Embryonic facial prominence (tissue), 1 donor: Measurements from ENCODE around the gene CDC42BPG.

Experiments
- DNase-seq: peaks from one replicate; pipeline ENCODE4 v3.0.0-alpha.2; 2016; ENCODE audit errors: extremely low spot score

Gene CDC42BPG

DNA sequence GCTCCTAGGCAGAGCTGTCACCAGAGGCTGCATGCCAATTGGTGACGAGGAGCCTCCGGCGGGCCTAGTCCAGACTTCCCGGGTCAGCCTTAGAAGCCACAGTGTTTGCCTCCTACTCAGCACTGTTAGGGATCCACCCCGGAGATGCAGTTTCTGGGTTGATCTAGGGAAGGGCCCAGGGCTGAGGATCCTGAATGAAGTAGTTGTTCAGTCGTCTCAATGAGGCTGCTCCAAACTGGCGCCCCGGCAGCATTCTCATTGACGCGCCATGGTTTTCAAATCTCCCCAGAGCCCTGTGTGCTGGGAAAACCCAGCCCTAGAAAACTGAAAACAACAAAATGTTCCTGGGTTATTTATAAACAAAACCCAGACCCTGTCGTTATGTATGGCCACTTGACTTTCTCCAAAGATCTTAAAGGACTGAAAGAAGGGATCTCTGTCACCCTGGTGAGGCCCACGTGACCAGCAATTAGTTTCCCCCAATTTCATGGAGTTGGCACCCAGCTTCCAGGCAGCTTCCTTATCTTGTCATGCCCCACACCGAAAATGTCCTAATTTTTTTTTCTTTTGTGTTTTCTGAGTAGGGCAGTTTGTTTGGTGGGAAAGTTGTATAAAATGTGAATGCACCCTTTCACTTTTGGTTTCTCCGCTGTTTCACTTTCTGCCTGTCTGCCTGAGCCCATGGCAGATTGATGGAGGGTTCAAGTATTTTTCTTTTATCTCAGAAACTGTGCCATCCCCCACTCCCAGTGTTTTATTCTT lies 36.0 kb upstream of the CDC42BPG start:
- no peak for DNase-seq

DNA sequence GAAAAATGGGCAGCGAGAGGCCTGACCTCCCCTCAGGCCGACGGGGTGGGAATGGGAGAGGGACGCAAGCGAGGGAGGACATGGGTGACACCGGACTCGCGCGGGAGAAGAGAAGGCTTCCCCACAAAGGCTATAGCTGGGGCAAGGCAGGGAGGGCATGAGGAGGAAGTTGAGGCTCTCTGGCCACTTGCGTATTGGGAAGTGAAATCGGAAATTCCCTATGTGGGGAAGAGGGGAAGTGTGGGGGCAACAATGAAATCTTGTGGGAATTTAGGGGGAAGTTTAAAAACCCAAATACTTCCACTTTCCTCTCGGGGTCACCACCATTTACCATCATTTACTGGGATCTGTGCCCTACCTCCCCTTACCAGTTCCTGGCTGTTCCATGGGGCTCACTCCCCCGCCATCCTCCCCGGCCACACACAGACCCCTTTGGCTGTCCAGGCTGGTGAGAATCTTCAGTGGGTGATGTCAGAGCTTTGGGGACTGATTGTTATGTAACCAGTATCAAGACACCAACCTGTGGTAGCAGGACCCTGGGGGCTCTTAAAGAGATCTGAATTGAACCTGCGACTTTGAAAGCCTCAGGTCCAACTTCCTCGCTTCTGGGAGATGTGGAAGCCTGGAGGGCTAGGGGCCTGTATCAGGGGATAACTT lies 34.9 kb upstream of the CDC42BPG start:
- DNase-seq, result no peak

DNA sequence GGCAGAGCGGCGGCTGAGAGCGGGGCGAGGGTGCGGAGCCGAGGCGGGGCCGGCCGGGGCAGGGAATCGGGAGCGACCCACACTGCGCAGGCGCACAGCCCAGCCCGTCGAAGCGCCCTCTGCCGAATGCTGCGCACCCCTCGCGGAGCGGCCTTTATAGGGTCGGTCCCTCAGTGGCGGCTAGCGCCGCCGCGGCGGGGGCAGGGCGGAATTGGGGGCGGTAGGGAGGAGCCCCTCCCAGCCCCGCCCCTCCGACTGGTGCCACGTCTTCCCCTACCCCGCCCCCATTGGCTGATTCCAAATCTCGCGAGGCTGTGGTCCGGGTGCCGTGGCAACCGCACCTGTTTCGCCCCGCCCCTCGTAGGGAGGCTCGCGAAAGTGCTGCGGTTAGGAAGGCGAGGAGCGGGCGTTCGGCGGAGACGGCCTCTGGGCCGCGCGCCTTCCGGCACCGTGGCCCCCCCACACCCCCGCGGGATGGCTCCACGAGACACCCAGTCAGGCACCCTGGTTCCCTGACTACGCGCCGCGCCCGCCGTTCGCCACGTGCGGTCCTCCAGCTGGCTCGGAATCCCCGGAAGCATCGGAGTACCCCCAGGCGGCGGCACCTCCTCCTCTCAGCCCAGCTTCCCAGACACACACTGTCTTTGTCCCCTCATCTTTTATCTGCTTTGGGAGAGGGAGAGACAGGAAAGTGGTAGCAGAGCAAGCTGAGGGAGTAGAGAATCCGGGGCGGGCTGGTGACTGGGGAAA lies 34.2 kb upstream of the CDC42BPG start, which contains the start of gene EHD1:
EHD1 (minus strand) TSS at position 128 of the 750 bp plus-strand sequence. CDS start 157 bp downstream, outside the sequence.
- peak; percentile 96 for DNase-seq

DNA sequence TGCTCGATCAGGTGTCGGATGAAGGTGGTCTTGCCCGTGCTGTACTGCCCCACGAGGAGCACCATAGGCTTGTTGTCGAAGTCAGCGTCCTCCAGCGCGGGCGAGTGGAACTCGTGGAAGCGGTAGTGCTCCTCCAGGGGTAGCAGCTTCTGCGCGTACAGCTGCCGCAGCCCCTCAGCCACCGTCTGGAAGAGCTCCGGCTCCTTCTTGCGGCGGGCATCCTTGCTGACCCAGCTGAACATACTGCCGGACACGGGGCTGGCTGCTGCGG lies 33.7 kb upstream of the CDC42BPG start:
- no peak for DNase-seq

DNA sequence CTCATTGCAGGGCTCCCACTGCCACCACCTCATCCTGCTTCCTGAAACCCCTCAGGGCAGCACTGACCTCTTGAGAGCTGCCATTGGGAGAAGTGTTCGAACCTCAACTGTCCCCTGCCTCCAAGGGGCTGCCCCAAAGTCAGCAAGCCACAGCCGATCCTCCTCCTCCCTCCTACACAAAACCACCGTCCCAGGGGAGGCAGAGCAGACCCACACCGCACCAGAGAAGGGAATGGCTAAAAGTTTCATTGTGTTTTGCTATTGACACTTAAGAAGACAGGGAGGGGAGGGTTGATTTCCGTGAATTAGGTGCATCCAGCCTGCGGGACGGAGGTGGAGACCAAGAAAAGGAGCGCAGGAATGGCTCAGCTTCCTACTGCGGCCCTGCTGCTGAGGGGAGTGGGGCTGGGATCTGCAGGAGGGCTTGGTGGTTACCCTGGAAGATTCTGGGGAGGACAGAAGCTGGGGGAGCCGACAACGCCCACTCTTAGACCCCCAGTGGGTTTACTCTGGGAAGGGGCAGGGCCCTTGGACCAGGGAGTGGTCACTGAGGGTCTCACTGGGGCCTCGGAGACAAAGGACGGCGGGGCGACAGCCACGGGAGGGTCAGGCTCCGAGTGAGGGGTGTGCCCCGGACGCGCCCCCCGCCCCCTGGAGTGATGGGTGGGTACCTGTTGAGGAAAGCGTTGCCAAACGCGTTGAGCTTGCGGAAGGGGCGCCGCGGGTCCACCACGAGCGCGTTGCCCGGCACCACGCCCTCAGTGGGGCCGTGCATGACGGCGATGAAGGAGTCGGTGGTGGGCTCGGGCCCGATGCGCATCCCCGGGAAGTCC lies 33.2 kb upstream of the CDC42BPG start:
- no peak for DNase-seq

DNA sequence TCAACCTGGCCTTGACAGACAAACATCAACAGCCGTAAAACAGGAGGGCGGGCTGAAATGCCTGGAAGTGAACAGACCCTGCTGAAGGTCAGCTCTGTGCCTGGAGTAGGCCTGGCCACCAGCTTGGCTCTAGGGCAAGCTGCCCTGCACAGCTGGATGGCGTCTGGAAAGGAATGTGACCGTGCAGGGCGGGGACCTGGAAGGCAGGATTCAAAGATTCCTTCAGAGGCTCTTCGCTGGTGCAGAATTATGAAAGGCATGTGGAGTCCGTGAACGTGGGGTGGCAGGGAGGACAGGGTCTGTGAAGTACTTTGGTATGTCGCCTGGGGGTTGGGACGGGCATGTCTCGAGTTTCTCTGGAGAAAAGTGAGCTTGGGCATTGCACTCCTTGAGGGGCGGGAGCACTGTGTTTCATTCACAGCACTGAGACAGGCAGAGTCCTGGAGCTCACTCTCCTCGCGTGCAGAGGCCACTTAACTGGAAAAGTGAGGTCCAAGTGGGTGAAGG lies 32.4 kb upstream of the CDC42BPG start:
- DNase-seq, result no peak

DNA sequence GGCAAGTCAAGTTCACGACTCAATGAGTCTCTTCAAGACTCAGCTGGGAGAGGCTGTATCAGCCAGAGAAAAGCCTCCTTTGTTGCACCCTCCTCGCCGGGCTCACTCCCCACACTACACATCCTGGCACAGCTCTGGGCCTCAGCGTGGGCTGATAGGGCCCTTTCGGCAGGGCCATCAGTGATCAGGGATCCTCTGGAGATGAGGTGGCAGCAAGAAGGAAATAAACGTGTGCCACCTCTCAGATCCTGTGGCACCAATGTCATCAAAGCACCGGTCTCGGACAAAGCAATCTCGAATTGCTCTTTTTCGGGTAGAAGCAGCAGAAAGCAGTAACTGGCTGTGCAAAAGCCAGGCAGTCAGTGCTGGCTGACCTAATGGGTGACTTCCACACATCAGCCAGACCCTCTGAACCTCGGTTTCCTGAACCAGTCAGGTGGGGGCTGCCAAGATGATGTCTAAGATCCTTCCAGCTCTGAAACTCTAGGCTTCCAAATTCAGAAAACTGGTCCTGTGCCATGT lies 31.8 kb upstream of the CDC42BPG start:
- DNase-seq, result no peak

DNA sequence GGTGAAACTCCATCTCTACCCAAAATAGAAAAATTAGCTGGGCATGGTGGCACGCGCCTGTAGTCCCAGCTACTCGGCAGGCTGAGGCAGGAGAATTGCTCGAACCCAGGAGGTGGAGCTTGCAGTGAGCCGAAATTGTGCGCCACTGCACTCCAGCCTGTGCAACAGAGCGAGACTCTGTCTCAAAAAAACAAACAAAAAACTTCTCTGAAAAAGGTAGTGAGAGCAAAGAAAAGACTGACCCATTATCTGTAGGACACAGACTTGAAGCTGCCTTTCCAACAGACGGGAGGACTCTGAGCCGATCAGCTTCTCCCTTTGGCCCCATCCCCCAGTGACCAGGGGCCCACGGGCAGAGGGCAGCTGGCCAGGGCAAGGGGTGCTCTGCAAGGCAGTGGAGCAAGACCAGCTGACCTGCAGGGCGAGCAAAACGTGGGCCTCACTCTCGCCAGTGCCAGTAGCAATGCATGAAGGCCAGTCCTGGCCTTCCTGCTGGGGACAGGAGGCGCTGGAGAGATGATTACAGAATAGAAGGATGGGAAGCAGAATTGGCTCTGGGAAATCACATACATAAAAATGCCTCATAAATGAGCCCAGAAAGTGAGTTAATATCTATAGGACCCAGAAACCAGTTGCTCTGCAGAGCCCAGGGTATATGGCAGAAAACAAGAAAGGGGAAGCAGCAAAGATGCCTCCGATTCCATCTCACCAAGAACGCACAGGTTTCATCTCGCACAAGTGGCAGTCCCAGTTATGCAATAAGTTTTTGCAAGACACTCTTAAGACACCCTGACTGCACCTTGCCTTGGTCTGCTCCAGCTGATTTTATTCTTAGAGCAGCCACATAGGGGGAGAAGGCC lies 31.1 kb upstream of the CDC42BPG start:
- no peak for DNase-seq

DNA sequence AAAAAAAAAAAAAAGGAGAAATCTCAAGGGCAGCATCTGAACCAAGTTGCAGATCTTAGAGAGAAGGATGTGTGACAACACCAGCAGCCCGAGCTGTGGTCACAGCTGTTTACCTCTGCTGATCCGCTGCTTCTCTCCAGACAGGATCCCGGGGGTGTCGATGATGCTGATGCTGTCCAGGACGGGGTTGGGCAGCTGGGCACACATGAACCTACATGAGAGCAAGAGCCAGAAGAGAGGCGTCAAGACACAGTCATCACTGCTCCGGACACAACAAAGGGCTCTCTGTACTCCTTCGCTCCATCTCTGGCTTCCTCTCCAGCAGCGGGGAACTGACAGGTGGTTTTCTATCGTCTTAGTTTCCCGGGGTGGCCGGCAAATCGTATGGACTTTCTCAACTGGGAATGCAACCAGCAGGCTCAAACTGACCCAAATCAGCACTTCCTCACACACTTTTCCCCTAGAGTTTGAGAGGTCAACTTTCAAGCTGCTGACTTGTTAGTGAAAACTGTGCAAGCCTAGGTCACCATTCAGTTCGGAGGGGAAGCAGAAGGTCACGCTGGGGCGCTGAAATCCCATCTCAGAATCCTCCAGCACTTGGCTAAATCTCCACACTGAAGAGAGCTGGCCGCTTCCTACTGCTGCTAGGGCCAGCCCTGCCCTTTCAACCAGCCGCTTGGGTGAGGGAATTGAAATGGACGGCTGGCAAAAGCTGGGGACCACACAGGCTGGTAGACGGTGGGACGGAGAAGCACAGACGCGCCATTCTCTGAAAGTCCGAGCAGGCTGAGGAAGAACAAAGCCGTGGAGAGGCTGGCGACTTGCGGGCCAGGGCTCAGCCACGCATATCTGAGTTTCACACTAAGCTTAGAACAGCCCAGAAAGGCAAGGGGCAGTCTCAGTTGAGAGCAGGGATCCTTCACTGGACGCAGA lies 30.1 kb upstream of the CDC42BPG start:
- DNase-seq, result no peak

DNA sequence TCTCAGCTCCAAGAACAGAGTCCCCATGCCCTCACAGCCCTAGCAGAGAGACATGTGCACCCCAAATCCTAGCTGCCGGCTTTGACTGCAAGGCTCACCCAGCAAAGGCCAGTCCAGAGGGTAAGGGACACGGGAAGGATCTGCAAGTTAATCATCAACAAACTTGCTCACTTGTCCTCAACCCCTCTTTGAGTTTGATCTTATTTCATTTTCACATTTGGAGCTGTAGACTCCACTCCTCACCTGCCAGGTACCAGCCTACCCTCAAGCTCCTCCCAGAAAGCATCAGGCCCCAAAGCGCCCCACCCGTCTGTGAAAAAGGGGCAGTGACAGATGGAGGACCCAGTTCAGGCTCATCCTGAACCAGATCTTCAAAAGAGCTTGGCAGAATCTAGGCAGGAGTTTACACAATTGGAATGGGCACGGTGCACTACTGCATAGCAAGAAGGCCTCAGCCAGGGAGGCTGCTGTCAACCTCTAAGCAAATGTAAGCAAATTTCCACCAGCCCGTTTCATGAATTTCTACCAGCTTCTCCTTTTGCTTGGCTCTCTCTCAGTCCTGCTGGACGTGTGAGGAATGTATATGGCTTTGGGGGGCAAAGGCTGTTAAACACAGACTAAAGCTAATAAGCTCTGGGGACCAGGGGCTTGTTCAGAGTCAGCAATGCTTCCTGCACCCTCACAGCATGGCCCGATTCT lies 28.5 kb upstream of the CDC42BPG start:
- DNase-seq, result no peak

DNA sequence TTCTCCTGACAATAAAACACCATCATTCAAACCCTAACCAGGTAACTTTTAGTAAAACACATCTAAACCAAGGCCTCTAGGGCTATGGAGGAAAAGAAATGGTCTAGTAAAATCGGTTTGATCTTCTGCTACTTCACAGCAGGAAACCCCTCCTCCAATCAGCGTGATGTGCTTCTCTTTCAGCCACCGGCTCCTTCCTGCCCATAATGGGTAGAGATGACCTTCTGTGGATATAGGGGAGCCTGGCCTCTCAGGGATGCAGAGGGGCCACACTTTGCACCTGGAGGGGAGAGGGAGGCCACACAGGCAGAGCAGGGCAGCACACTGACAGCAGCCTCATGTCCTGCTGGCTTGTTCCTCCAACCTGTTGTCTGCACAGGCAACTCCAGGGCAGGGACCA lies 27.0 kb upstream of the CDC42BPG start:
- DNase-seq, result no peak

DNA sequence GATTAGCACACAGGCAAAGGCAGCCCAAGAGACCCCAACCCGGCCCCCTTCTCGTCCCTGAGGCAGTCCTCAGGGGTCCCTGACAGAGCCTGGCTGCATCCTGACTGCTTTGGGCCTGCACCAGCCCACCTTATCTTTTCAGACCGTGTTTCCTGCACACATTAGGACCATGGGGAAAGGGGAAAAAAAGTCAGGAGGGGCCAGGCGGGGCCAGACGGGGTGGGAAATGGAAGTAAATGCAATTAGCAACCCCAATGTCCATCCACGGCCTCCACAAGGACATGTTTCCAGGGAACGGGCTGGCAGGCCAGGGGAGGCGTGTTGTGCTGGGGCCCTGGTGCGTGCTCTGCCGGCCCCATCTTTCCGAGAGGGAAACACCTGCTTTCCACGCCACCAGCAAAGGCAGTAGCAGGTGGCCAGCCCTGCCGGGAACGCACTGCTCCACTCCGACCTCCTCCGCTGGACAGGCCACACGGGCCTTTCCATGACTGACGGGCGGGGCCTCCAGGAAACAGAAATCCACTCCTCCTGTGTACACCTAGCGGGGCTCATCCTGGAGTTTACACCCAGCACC lies 26.5 kb upstream of the CDC42BPG start:
- no peak for DNase-seq

DNA sequence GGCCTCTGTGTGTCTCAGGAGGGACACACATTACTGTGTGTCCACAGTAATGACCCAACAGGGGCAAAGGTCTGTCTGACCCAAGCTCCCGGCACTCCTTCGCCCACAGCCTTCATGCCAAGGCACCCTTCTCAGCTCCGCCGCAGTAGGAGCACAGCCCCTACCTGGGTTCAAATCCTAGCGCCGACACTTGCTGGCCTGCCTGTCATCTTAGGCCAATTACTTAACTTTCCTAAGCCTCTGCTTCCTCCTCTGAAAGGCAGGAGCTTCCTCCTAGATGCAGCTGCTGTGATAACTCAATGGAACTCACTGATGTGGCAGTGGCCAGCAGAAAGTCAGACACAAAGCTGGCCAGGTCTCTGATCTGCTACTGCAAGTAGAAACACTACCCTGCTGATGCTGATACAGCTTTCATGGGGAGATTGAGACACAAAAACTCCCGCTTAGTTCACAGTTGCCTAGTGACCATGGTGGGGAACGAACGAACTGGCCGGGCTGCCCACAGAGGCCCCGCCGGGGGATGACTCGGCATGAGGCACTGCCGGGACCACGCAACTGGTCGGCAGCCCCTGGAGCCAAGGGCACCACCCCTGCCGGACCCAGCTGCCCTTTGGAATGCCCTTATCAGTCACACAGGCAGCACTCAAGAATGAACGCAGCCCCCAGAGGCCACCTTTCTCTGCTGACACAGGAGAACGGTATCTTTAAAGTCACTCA lies 25.9 kb upstream of the CDC42BPG start:
- DNase-seq, result no peak

DNA sequence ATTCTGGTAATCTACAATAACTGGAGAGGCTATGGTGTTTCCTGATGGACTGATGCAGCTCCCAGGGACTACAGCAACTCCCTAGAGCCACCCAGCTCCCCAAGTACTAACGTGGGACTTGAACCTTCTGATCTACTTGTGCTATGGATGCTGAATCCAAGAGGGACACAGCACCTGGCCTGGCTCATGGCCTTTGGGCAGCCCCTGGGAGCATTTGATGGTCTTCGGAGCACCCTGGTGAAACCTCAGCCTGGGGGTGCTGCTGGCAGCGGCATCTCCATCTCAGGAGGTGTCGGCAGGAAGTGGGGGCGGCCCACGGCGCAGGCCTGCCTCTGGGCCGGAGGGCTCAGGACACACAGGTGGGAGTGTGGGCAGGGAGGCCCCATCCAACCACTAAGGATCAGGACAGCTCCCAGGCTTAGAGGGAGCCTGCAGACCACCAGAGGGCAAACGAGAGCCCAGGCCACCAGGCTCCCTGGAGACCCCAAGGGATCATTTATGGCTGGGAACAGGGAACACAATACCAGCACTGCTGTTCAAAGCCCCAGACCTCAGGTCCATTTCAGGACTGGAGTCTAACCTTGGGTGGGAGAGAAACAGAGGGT lies 25.2 kb upstream of the CDC42BPG start:
- no peak for DNase-seq

DNA sequence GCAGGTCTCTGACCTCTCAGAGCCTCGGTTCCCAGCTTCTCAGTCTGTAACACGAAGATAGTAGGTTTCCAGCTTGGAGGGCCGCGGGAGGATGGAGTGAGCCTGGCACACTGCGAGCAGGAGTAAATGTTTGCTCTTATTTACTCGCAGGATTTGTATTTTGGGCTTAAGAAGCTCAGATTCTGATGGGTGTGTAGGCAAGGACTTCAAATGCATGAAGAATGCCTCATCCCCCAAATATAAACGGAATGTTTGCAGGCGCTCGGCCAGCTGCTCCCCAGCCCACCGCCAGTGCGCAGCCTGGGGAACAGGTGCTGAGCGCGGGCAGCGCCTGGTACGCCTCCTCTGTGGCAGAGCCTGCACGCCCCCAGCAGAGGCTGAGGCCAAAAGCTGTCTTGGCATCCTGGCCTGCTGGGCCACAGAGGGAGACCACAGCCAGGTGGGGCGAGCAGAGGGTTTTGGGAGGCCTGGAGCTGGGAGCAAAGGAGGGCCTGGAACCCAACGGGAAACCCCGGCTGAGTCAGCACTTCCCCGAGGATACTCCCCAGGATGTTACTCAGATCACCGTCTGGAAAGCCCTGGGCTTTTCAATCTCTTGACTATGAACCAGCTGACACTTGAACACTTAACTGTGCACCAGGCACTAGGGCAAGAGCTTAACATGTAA lies 24.6 kb upstream of the CDC42BPG start:
- DNase-seq, result no peak

DNA sequence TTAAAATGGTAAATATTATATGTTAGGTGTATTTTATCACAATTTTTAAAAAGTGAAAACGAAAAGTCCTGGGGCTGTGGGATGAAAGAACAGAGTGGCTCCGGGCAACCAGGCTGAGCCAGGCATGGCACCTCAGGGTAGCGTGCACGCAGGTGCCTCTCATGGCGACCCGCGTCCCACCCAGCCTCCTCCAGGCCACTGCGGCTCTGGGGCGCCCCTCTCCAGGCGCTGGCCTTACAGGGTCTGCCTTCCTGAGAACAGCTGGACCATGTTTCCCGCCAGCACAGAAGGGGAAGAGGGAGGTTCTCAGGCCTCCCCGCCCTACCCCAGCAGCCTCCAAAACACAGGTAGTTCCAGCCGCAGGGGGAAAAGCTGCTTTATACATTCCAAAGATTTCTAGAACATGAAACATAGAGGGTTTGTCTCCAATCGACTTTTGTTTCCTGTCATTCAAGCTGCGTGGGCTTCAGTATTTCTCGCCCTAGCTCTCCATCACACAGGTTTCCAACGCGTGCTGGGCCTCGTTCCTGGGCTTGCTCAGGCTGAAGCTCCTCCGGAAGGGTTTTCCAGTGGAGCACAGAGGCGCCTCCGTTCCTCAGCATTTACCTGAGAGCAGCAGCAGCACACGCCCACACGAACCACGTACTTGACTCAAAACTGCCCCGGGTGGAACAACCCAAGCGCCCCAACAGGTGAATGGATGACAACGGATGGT lies 23.5 kb upstream of the CDC42BPG start:
- no peak for DNase-seq
